Caki2 (cell line): ENCODE measurements around the gene SLC20A1. TPM values are rescaled to one million over a fixed set of nuclear protein-coding genes. Genes with fewer than 3 reads are reported as not detected.
A peak's percentile ranks its signal among the peaks of the same experiment; 100 is the strongest.

ENCODE experiments used
- DNase-seq: peaks from one replicate; pipeline ENCODE4 v3.0.0-alpha.2; 2015; ENCODE audit warnings: low read depth
- in situ Hi-C: cut with HindIII; loops from 2 replicates; pipeline ENCODE4 v1.10.0; 2016; ENCODE audit warnings: low sequenced_read_pairs, low pct_unique_long_range_greater_than_20kb, mixed read lengths
- total RNA-seq: library from RNA; depleted of rRNA; stranded (reverse); fragments of >200 nt; shearing (Covaris generic); gene quantifications from 2 replicates; pipeline ENCODE4 v1.2.3, GENCODE V29; 2014; ENCODE audit warnings: low replicate concordance

Gene SLC20A1
- total RNA-seq, 1 experiment from 2014 or later = 85.8 TPM

DNA sequence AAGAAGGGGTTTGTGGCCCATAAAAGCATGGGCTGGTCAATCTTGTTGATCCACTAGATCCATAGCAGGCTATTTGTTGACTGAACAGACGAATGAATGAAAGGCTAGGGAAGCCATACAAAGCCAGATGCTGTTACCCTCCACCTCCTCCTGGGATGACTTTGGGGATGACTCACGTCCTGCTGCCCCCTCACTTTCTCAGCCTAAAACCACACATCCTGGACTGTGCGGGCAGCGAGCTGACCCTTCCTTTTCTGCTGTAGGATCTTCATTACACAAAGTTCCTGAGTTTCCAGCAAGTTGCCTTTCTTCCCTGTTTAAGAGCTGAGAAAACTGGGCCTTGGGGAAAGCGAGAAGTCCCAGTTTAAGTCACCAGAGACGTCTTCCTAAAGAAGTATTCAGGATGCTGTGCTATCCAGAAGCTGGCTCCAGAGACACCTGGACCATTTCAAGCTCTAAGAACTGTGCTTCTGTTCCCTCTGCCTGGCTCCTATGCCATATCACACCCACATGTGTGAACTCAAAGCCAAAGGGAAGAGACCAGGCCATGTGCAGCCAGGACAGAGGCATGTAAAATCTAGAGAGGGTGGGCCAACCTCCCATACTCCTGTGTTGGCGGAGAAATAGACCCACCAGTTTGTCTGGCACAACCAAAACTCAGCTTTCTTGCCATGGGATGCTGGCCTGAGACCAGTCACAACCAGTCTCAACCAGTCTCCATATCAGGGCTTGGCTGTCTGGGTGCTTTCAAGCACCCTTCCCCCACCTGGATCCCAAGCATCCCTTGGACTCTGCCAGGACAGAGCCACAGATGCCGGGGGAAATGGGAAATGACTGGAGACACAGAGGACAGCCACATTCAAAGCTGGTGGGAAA lies 4.7 kb upstream of the SLC20A1 start:
- no peak for DNase-seq
- in situ Hi-C loops = no loop called here

DNA sequence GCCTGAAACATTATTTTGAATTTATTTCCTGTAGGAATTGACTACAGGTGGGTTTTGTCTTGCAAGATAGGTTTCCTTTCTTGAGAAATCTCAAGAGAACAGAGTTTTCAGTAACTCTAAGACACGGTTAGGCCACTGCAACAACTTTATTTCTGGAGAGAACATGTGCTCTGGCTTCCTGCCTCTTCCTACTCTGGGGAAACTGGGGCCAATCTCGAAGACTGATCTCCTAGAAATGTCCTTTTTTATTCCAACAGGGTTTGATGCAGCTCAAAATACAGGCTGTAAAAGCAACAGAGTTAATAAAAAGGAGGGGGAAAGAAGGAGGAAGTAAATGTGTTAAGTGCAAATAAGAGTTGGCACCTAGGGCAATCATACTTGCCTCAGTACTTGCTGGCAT lies 4.0 kb upstream of the SLC20A1 start:
- in situ Hi-C loops = no loop called here

DNA sequence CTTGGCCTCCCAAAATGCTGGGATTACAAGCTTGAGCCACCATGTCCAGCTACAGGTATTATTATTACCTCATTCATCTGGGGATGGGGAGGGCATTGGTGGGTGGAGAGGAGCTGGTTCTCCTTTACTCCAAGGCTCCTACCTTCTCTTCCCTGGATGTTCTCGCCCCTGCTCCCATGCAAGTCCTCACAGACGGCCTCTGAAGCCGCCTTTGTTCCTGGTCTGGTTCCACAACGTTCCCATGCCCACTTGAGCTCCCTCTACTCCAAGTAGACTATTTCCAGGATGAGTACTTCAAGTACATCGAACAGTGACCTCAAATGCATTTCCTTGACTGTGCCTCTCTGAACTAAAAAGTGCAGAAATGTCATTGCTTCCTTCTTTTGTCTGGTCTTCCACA lies 3.2 kb upstream of the SLC20A1 start:
- in situ Hi-C loops = no loop called here
- no peak for DNase-seq

More for the DNA sequence above, 4.0 kb upstream of the SLC20A1 start:
- DNase-seq = no peak

DNA sequence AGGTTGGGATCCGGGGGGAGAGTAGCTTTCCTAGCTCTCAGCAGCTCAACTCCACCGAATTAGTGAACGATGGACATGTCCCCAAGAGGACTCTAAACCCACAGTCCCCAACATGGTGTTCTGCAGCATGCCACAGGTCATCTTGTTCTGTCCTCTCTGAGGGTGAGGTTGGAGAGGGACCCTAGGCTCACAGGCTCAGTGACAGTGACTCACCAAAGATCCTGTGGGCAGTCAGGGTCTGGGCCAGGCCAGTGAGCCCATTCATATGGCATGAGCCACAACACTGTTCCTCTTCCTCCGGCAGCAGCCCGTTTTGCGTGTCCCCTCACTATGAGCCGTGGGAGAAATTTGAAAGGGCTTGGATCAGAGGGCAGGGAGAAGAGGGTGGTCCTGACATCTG lies 2.8 kb upstream of the SLC20A1 start:
- DNase-seq = no peak
- in situ Hi-C loops = no loop called here

DNA sequence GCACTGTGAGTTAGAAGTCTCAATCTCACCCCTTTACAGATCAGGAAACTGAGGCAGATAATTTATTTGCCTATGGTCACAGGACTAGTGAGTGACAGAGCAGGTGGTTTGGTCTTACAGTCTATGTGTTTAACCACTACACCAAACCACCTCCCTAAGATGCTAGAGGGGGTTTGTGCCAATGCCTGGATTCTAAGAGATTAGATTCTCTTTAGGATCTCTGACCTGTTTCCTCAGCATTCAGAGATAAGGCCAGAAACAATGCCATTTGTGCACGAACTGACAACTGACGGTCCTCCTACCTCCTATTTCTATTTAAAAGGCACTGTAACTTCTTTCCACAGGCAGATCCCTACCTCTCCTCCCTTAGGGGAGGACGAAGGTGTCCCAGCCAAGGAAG lies 2.3 kb upstream of the SLC20A1 start:
- no peak for DNase-seq
- in situ Hi-C loops = no loop called here

DNA sequence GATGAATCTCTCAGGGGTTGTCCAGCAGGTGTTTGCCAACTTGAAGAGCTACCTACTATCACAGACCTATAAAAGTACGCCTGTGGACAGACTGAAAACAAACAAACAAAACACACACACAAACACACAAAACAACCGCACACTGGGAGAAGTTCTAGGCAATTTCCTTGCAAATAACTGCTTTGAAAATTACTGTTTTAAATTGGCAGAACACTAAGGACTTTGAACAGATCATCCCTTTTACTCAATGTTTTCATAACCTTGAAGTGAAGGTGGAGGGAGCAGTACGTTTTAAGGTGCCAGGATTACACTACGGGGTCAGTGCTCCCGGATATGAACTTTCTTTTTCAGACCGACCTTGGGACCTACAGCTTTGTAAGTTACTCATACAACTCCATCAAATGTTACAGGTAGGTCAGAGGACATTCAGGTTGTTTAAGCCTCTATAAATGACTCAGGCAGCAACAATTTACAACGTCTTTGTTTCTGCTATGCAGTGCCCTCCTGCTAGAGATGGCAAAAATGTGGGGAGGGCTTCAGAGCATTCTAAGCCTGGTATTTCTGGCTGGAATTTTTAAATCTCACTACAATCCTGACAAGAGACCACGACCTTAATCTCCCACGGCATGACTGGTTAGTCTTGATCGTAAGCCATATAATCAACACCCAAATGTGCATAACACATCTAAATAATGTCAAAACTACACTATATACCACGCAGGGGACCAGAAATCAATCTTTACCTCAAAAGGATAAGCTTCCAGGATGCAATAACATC lies 1.4 kb upstream of the SLC20A1 start:
- in situ Hi-C loops = no loop called here
- peak; percentile 77 for DNase-seq

DNA sequence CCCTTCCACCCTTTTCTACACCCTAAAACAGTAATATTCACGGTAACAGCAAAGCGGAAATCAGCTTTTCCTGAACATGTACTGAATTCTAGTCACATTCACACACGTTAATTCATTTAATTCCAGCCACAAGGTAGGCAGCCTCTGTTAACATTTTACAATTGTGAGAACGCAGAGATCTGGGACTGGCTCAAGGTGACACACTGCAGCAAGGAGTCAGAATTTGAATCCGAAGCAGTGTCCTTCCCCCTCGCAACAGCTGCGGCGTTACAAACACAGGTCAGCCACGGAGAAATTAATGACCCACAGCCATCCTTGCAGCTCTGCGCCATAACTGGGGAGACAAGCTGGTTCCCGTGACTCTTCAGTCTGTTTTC lies 818 bp upstream of the SLC20A1 start:
- in situ Hi-C loops = no loop called here
- DNase-seq = no peak

DNA sequence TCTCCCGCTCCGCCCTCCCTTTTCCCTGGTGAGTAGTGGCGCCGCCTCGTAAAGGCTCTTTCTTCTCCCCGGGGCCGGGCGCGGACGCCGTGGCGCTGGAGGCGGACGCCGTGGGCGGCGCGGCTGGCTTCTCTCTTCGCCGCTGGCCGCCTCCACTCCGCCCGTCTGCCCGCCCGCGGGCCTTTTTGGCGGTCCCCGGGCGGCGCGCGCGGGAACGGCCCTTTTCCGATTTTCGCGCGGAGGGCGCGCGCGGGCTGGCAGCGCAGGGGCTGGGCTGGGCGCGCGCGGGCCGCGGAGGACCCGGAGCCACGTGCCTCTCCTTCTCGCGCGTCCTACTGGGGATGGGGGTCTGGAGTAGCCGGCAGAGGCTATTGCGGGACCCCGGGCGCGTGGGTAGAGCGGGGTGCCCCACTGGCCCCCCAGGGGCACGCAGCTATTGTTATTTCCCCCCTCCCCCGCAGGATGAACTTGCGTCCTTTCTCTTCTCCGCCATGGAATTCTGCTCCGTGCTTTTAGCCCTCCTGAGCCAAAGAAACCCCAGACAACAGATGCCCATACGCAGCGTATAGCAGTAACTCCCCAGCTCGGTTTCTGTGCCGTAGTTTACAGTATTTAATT lies 472 bp downstream of the SLC20A1 start:
- in situ Hi-C loops = no loop called here
- DNase-seq = no peak

DNA sequence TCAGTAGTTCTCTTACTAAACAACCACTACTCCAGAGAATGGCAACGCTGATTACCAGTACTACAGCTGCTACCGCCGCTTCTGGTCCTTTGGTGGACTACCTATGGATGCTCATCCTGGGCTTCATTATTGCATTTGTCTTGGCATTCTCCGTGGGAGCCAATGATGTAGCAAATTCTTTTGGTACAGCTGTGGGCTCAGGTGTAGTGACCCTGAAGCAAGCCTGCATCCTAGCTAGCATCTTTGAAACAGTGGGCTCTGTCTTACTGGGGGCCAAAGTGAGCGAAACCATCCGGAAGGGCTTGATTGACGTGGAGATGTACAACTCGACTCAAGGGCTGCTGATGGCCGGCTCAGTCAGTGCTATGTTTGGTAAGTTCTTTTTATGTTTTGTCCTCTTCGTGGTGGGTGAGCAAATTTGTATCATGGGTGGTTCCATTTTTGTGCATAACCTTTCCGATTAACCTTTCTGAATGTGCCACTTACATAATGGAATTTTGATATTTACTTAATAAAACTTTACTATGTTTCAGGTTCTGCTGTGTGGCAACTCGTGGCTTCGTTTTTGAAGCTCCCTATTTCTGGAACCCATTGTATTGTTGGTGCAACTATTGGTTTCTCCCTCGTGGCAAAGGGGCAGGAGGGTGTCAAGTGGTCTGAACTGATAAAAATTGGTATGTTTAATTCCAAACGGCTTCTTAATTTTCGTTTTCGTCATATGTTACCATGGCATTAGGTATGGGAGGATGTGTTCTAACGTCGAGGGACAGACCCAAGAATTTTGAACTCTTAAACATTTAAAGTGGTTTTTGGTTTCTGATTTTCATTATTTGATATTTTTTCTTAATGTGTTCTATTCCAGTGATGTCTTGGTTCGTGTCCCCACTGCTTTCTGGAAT lies 1.3 kb downstream of the SLC20A1 start:
- in situ Hi-C loops = no loop called here
- peak; percentile 47 for DNase-seq

DNA sequence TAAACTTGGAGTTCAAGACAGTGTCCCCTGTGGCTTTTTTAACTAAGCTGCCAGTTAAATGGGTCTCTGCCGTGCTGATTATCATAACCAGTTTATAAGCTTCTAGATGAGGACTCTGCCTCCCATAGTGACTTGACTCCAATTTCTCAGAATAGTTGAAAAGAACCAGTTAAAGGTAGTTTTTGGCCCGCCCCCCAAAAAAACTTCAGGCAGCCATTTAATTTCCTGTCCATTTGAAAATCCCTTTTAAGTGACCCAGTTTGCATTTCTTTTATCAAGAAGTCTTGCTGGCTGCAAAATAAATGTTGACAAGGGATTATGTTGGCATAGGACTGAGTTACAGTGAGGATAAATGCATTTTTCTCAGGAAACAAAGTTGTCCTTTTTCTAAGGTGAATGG lies 2.3 kb downstream of the SLC20A1 start:
- in situ Hi-C loops = no loop called here
- no peak for DNase-seq

DNA sequence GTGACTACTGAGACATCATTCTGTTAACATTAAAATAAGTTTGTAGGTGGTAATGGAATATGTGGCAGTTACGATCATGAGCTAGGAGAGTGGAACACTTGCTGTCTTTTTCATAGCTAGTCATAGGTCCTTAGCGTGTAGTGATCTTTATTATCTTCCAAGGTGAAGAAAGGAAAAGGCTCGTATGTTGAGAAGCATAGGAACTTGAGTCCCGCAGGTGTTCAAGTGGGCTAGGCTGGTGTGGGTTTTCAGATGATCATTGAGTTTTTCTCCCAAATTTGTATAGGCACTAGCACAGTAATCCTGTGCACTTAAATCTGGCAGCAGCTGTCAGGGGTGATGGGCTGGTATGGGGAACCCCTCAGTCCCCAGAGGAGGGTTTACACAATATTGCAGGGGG lies 10.9 kb downstream of the SLC20A1 start:
- DNase-seq = no peak
- in situ Hi-C loops = no loop called here

DNA sequence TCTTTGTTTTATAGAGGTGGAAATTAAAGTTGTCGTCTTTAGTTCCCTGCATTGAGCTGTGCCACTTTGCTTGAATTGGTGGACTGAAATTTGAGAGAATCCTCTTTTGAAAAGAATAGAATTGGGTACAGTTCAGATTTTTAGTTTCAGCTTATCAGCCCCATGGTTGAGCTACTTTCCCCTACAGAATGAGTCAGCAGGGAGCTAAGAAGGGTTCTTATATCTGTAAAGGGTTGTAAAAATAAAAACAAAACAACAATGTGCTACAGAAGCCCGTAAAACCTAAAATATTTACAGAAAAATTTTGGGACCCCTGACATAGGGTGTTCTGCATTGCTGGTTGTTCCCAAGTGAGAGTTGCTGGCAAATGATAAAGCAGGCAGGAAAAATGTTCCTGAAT lies 12.6 kb downstream of the SLC20A1 start:
- in situ Hi-C loops = no loop called here
- DNase-seq = no peak

DNA sequence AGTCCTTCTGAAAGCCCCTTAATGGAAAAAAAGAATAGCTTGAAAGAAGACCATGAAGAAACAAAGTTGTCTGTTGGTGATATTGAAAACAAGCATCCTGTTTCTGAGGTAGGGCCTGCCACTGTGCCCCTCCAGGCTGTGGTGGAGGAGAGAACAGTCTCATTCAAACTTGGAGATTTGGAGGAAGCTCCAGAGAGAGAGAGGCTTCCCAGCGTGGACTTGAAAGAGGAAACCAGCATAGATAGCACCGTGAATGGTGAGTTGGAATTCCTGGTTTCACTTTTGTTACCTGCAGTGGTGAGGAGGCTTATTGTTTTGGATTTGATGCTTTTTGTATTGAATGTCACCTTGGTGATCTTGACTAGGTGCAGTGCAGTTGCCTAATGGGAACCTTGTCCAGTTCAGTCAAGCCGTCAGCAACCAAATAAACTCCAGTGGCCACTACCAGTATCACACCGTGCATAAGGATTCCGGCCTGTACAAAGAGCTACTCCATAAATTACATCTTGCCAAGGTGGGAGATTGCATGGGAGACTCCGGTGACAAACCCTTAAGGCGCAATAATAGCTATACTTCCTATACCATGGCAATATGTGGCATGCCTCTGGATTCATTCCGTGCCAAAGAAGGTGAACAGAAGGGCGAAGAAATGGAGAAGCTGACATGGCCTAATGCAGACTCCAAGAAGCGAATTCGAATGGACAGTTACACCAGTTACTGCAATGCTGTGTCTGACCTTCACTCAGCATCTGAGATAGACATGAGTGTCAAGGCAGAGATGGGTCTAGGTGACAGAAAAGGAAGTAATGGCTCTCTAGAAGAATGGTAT lies 13.3 kb downstream of the SLC20A1 start:
- no peak for DNase-seq
- in situ Hi-C loops = no loop called here

DNA sequence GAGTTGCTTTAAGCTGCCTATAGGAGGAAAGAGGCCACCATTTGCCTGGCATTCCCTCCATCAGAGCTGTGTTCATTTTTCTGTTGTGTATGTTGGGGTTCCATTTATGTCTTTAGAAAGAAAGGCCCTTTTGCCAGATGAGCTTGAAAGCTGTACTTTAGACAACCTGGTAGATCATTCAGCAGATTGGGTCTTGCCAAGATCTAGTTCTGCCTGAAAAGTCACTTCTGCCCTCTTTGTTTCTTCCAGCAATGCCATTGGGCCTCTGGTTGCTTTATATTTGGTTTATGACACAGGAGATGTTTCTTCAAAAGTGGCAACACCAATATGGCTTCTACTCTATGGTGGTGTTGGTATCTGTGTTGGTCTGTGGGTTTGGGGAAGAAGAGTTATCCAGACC lies 14.4 kb downstream of the SLC20A1 start:
- in situ Hi-C loops = no loop called here
- DNase-seq = no peak

DNA sequence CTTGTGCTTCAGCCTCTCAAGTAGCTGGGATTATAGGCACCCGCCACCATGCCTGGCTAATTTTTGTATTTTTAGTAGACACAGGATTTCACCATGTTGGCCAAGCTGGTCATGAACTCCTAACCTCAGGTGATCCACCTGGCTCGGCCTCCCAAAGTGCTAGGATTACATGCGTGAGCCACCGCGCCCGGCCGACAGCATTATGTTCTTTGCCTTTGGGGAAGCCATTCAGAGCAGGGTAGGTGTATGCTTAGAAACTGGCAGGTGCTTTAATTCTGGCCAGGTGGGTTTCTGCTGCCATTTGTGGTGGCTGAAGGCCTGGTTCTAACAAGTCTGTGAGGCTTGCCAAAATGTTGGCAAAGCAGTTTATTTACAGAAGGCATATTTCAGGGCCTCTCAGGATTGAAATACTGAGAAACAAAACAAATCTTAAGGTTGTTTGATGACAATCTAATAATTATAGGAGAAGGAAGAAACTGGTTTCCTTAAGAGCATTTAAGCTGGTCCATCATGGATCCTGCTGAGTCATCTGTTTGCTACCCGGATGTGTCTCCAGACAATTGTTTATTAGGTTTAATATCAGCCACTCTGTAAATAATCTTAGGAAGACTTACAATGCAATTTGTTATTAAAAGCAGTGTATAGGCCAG lies 16.0 kb downstream of the SLC20A1 start:
- no peak for DNase-seq
- in situ Hi-C loops = no loop called here

DNA sequence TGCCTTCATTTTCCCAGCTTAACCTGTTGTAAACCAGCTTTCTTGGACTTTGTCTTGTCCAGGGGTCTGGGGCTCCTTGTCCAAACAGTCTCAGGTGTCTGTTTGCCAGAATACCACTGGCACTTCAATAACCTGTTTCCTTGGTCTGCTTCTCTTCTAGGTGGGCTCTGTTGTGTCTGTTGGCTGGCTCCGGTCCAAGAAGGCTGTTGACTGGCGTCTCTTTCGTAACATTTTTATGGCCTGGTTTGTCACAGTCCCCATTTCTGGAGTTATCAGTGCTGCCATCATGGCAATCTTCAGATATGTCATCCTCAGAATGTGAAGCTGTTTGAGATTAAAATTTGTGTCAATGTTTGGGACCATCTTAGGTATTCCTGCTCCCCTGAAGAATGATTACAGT lies 17.0 kb downstream of the SLC20A1 start:
- in situ Hi-C loops = no loop called here
- no peak for DNase-seq

DNA sequence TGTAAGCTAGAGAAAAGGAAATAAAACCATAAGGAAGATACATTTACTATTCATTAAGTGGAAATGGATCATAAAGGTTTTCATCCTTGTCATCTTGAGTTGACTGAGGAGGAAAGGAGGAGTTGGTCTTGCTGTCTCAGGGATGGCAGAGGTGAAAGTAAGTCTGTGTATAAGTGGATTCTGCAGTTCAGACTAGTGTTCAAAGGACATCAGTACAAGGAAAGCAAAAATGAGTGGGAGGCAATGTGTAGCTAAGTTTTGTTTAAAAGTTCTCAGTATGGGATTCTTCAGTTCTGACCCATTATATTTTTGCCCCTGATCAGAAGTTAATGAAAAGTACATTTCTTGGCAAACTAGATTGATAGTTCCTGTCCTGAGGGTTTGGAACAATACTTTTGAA lies 18.9 kb downstream of the SLC20A1 start:
- in situ Hi-C loops = no loop called here
- DNase-seq = no peak
